NCI-H2029 (cell line): ENCODE measurements around the gene CREBRF.
A peak's percentile ranks its signal among the peaks of the same experiment; 100 is the strongest.
"Not testable (repeated sequence)": the region's sequence is repeated elsewhere in the genome, so short reads cannot be mapped to it uniquely, and the experiment has no call there.

Source experiments
- DNase-seq: peaks from one replicate; lab custom pipeline; 2025; lab: John Stamatoyannopoulos, UW

Gene CREBRF

GRCh38 chr5:173055983-173056782 lies at the start of gene CREBRF:
CREBRF (plus strand) TSS chr5:173056352; CDS start chr5:173080776, 24,424 bp downstream.
- peak; percentile 93 for DNase-seq

GRCh38 chr5:173010021-173010420 lies 46.1 kb upstream of the CREBRF start:
- DNase-seq, result no peak

- no peak for DNase-seq
These were observed 45.3 kb upstream of the CREBRF start for GRCh38 chr5:173010547-173011464.

GRCh38 chr5:173011566-173011965 lies 44.6 kb upstream of the CREBRF start:
- DNase-seq, result no peak

- no peak for DNase-seq
These were observed 43.3 kb upstream of the CREBRF start for GRCh38 chr5:173012882-173013281.

- DNase-seq, result no peak
These were observed 41.5 kb upstream of the CREBRF start for GRCh38 chr5:173014671-173015070.

- DNase-seq, result no peak
These were observed 41.0 kb upstream of the CREBRF start for GRCh38 chr5:173015192-173015591.

- DNase-seq, result no peak
These were observed 40.3 kb upstream of the CREBRF start for GRCh38 chr5:173015598-173016455.

GRCh38 chr5:173016598-173017046 lies 39.5 kb upstream of the CREBRF start:
- DNase-seq, result peak; percentile 22

- DNase-seq, result not testable (repeated sequence)
These were observed 39.1 kb upstream of the CREBRF start for GRCh38 chr5:173017087-173017486.

- no peak for DNase-seq
These were observed 37.8 kb upstream of the CREBRF start for GRCh38 chr5:173018358-173018757.

GRCh38 chr5:173020154-173020581 lies 36.0 kb upstream of the CREBRF start:
- DNase-seq, result no peak

GRCh38 chr5:173020643-173021042 lies 35.5 kb upstream of the CREBRF start:
- no peak for DNase-seq

- DNase-seq, result no peak
These were observed 30.5 kb upstream of the CREBRF start for GRCh38 chr5:173025651-173026050.

GRCh38 chr5:173027905-173028304 lies 28.2 kb upstream of the CREBRF start:
- DNase-seq, result no peak

- DNase-seq, result no peak
These were observed 27.3 kb upstream of the CREBRF start for GRCh38 chr5:173028811-173029327.

GRCh38 chr5:173029499-173029921 lies 26.6 kb upstream of the CREBRF start:
- no peak for DNase-seq

GRCh38 chr5:173032096-173032495 lies 24.1 kb upstream of the CREBRF start:
- not testable (repeated sequence) for DNase-seq

GRCh38 chr5:173032730-173033129 lies 23.4 kb upstream of the CREBRF start:
- DNase-seq, result no peak

GRCh38 chr5:173033923-173034322 lies 22.2 kb upstream of the CREBRF start:
- no peak for DNase-seq

- DNase-seq, result no peak
These were observed 20.0 kb upstream of the CREBRF start for GRCh38 chr5:173035904-173036707.
